HG03575 (cell line): ENCODE data around the gene ANKRD6.
"Not testable (repeated sequence)": the region's sequence is repeated elsewhere in the genome, so short reads cannot be mapped to it uniquely, and the experiment has no call there.

ENCODE experiments used
- ATAC-seq: cut with Tn5 transposase; IDR thresholded peaks from one replicate; pipeline ENCODE4 v1.9.1; 2021; ENCODE audit not compliant: unreplicated experiment, insufficient number of reproducible peaks, low FRiP score; ENCODE audit errors: extremely low read depth

ANKRD6 gene

DNA sequence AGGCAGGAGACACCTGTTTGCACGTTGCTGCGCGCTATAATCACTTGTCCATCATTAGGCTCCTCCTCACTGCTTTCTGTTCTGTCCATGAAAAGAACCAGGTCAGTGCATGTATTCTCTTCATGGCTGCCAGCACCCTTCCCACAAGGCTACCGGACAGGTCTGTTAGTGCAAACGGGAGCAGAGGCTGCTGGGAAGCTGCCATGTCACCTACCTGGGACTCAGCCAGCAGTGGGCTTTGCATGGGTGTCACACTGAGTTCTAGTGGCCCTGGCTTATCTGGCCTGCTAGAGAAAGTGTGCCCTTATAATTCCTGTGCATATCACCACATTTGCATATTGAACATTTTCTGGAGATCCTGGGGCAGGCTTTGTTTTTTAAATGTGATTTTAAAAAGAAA, 180.8 kb downstream of the ANKRD6 start:
- ATAC-seq, result no peak

DNA sequence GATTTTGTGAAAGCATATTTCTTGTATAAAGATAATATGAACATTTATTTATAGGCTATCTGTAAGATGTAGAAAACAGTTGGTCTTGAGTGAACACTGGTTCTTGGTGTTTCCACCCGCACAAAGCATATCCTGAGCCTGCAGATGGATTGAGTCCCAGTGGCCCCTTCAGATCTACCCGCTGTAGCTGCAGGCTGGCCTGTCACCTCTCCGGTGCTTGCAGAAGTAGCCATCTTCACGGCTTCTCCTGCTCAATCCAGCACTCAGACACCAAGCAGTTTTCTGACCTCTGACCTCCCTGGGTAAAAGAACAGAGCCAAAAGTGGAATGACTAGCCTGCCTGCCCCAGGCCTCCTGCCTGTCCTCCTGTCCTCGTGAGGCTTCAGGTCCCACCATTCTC, 182.9 kb downstream of the ANKRD6 start:
- ATAC-seq, result no peak

DNA sequence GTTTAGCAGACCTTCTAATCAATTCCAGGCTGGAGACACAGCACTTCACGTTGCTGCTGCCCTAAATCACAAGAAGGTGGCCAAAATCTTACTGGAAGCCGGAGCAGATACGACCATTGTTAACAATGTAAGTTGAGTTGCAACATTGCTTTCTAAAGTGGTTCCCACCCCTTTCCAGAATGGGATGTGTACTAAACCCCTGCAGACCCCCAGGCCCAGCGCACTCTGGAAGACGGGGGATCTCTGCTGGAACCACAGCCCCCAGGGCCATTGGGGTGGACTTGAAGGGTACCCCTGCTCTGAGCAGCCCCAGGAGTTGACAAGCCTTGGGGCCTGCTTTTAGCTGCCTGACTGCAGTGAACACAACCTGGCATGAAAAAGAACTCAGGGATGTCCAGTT, 183.6 kb downstream of the ANKRD6 start:
- ATAC-seq, result no peak

DNA sequence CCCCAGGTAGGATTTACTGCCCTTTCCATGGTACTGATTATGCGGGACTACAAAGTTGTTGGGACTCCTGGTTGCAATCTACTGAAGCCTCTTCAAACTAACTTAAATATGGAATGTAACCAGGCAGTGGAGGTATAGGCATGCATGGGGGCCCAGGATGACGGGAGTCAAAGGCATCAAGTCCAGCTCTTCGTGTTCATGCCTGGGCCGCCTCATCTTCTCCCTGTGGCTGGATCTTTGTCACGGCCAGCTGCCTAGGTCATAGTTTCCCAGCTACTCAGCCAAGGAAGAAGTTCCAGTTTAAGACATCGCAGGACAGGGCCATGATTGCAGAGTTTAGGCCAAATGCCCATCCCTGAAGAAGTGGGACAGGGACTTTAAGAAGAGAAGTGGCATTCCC, 185.1 kb downstream of the ANKRD6 start:
- ATAC-seq, result no peak

DNA sequence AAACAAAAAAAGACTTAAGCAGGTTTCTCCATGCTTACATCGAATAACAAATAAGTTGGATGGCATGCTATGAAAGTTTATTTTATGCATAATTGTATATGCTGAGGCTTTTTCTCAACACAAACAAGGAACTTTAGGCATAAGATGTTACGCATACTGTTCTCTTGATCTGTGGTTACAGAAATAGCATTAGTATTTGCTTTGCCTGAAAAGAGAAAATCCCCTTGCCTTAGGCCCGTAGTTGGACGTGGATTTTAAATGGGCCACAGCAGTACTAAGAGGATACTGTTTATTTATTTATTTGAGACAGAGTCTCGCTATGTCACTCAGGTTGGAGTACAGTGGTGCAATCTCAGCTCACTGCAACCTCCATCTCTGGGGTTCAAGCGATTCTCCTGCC, 186.6 kb downstream of the ANKRD6 start:
- ATAC-seq, result no peak

DNA sequence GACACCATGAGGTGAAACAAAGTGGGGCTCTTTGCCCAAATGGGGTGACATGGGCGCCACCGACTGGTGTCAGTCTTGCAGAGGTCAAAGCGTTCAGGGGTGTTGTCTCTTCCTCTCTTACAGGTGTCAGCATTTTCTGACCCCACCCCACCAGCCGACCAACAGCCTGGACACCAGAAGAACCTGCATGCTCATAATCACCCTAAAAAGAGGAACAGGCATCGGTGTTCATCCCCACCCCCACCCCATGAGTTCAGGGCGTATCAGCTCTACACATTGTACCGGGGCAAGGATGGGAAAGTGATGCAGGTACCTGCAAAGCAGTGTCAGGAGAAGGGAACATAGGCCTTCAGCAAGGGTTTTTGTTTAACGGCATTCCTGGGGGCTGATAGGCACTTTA, 190.8 kb downstream of the ANKRD6 start:
- no peak for ATAC-seq

DNA sequence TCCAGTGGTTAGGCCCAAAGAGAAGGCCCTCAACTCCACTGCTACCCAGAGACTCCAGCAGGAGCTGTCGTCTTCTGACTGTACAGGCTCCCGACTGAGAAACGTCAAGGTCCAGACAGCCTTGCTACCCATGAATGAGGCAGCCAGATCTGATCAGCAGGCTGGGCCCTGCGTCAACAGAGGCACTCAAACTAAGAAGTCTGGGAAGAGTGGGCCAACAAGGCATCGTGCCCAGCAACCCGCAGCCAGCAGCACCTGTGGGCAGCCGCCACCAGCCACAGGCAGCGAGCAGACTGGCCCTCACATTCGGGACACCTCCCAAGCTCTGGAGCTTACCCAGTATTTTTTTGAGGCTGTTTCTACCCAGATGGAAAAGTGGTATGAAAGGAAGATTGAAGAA, 197.5 kb downstream of the ANKRD6 start:
- ATAC-seq, result no peak

DNA sequence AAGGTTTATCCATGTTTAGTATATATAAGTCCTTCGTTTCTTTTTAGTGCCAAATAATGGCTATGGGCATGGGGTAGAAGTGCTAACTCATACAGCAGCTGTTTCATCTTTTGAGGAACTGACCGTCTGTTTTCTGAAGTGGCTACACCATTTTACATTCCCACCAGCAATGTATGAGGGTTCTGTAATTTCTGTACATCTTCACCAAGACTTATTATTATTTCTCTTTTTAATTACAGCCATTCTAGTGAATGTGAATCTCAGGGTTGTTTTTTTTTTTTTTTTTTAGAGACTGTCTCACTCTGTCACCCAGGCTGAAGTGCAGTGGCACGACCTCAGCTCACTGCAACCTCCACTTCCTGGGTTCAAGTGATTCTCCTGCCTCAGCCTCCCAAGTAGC, 203.5 kb downstream of the ANKRD6 start:
- ATAC-seq, result not testable (repeated sequence)

DNA sequence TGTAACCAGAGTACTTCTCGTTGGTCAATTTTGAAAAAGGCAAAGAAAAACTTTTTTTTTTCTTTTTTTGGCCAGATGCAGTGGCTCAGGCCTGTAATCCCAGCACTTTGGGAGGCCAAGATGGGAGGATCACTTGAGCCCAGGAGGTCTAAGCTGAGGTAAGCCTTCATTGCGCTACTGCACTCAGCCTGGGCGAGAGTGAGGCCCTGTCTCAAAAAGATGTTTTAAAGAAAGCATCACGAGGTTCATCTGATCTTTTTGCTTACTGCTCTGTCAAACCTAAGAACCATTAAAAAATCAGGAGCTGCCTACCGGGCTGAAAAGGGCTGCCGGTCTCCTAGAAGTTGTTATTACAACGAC, 205.0 kb downstream of the ANKRD6 start:
- ATAC-seq, result no peak

DNA sequence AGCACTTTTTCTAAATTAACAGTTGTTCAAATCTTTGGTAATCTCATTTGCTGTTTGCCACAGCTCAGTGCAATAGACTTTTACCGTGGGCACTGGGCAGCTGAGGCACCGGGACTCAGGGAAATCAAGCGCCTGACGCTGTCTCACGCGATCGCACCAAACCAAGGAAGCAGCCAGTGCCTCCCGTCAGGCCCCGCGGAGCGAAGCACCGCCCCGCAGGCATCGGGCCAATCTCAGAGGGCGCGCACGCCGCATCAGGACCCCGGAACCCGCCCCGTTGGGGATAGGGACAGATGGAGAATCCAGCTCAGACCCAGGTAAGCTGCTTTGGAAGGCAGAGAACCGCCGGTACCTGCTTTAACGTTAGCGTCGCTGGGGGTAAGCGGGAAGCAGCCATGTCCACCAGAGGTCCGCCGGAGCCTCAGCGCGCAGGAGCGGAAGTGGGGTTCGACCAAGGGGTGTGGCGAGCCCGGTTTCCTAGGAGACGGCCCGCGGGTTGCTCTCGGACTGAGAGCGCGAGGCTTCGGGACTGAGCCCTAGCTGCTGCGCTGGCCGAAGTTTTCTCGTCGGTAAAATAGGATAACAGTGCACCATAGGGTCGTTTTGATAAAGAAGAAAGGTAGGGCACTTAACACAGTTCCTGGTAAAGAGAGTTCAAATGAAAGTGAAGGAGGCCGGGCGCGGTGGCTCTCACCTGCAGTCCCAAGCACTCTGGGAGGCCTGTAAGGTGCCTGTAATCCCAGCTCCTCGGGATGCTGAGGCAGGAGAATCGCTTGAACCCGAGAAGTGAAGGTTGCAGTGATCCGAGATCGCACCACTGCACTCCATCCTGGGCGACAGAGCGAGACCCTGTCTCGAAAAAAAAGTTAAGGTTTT, 205.6 kb downstream of the ANKRD6 start, which contains the start of gene LYRM2:
Gene LYRM2 (minus strand): TSS at position 428 of the 876 bp plus-strand sequence. CDS start 31 bp downstream, at position 397.
- peak; percentile 67 for ATAC-seq

DNA sequence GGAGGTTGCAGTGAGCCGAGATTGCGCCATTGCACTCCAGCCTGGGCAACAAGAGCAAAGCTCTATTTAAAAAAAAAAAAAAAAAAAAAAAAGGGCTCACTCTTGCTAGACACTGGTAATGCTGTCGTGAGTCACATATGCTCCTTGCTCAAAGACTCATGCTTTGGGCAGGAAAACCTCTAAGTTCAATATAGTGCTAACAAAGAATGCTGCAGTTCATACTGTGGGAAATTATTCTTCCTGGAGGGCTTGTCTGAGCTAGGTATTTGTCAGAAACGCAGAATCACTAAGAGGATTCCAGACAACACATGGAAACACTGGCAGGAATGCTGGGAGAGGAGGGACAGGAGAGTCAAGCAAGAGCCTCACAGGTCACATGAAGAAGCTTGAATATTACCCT, 207.9 kb downstream of the ANKRD6 start:
- no peak for ATAC-seq

DNA sequence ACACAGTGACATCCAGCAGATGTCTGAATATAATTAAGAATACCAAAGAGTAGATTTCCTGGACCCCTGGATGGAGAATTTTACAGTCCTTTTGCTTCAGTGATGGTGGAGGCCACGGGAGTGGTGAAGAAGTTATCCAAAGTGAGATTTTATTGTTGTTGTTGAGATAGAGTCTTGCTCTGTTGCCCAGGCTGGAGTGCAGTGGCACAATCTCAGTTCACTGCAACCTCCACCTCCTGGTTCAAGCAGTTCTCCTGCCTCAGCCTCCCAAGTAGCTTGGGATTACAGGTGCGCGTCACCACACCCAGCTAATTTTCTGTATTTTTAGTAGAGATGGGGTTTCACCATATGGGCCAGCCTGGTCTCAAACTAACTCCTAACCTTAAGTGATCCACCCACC, 208.6 kb downstream of the ANKRD6 start:
- not testable (repeated sequence) for ATAC-seq

DNA sequence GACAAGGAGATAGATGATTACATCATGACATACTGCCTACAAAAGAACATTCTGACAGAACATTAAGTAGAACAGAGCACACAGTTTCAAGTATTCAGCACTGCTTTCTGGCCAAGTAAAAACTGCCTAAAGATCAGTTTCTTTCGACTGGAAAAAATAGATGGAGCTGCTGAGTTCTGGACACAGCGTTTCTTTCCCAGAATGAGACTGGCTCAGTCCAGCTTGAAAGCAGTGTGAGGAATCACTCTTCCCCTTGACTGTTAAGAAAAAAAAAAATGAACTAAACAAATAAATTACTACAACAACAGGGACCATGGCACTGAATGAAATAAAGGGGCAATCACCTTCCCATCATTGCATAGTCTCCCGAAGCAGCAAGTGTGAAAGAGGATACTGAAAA, 210.0 kb downstream of the ANKRD6 start:
- ATAC-seq, result no peak

DNA sequence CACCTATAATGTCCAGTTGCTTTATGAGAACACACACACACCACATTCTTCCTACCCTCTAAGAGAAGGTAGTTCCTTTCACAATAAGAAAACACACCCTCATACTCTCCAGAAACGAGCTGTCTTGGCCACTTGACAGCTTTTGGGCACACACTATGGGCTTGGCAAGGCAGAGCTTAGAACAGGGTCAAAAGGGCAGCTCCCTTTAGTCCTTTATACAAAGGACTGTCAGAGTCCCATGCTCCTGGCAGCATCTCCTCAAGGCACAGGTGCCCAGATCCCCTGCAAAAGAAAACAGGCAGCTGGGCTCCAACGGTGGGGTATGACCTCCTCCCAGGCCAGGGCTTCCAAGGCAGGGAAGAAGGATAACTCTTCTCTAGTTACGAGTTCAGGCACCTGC, 210.5 kb downstream of the ANKRD6 start:
- ATAC-seq, result no peak

DNA sequence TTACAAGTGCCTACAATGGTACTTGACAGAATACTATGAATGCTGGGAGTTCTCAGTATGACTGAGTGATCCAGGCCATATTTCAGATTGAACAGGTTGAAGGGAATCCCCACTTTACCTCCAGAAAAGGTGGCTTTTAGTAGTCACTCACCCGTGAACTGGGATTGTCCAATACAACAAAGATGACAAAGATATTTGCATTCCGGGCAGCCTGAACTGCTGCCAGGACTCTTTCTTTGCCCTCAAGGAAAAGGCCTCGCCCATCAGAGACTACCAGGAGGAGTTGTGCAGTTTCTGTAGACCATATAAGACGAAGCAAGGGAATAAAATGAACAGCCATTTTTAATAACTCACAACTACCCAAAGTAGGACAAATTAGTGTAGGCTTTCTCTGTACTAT, 211.9 kb downstream of the ANKRD6 start:
- ATAC-seq, result no peak

DNA sequence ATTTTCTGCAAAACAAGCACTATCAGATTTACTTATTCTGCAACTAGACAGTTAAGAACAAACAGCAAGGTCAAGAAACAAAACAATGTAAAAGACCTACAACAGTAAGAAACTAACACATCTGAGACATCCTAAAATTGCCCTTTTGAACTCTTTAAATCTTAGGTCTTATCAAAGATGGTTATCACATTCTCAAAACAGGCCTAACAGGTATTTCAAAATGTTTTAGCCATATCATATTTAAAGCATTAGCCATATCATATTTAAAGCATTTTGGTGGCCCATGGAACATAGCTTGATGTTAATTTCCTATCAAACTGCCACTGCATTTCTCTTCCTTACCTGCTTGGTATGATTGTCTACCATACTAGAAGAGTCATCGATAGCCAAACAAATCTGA, 216.7 kb downstream of the ANKRD6 start:
- no peak for ATAC-seq

DNA sequence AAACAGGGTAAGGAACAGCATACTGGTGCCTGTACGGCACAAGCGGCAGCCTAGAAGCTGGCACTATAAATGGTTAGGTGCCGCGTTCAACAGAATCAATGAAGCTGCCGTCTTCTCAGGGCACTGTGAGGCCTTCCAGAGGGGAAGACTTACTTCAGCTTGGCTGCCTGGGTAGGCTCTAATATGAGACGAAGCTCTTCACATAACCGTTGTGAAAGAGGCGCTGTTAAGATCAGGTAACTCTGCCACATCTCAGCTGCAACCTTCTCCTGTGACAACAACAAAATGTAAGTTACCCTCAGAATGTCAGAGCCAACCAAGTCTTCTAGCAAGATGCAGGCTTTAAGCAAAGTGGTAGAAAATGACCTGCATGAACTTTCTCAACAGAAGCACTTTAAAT, 217.6 kb downstream of the ANKRD6 start:
- no peak for ATAC-seq

DNA sequence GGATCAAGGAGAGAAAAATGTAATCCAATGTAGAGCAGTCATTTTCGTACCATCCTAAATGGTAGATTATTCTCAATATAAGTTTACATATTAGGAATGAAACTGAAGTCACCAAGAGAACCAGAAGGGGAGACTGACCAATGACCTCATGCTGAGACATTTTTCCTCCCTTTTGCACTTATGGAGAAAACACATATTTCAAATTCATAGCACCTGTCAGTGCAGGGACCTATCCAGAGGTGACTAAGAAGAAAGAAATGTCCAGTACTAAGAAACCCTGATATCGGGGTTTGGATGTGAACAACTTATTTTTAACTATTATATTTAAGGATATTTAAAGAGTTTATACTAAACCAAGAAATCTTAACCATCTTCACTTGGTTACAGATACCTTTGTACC, 222.2 kb downstream of the ANKRD6 start:
- no peak for ATAC-seq

DNA sequence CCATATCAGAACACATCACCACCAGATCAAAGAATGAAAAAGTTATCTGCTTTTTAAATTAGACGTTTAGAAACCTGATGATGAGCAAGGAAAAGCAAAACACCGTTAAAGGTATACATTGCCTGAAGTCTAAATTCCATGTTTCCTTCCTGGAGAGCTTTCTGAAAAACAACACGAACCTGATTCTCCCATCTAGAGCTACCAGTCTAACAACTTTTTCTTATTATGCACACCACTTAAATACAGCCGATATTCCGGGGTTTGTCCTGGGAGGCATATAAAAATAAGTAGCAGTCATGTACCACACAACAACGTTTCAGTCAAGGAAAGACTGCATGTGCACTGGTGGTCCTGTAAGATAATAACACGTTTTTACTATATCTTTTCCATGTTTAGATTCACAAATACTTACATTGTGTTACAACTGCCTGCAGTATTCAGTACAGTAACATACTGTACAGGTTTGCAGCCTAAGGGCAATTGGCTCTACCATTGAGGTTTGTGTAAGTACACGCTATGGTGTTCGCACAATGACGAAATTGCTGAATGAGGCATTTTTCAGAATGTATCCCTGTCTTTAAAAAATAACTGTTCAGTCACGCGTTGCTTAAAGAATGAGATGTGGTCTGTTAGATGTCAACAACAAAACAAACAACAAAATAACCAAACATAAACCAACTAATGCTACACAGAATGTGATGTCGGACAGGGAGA, 224.7 kb downstream of the ANKRD6 start:
- ATAC-seq, result no peak

DNA sequence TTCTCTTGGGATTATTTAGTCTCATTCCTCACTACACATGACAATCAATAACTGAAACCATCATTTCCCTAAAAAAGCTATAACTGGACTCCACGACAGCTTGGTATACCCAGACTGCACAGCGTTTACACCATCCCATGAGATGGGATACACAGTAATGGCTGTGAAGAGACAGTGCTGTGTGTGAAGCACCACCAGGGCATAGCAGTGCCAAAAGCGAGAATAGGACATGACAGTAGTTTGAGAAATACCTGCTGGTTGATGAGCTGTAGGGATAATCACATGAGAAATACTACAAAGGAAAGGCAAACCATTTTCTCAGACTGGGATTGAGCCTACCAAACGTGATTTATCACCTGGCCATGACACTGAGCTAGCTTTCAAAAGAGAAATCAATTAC, 228.0 kb downstream of the ANKRD6 start:
- ATAC-seq, result no peak
